BJ (cell line): ENCODE results near the gene ATXN1. TPM values are rescaled to one million over a fixed set of nuclear protein-coding genes. Genes with fewer than 3 reads are reported as not detected.

ENCODE experiments used
- CTCF ChIA-PET: fragments of 350-600 bp; formaldehyde crosslinking; extraction: SDS; loops from one replicate; lab custom pipeline; 2021; ENCODE audit warnings: antibody characterized with exemption, inconsistent platforms; lab: Yijun Ruan, JAX
- POLR2A ChIA-PET: fragments of 300-600 bp; sonication (Branson Sonifier 250); formaldehyde crosslinking; extraction: SDS; loops from one replicate; lab custom pipeline; 2021; ENCODE audit warnings: antibody characterized with exemption; lab: Charles Lee
- DNase-seq: peaks from one replicate; pipeline ENCODE4 v3.0.0-alpha.2; 2011; ENCODE audit warnings: low read depth
- H3K27me3 ChIP-seq: 2 replicates; pipeline ENCODE4 v1.6.0; 2011; ENCODE audit warnings: low read length; ENCODE audit not compliant: control insufficient read depth, insufficient read depth
- H3K36me3 ChIP-seq: 2 replicates; pipeline ENCODE4 v1.5.1; 2011; ENCODE audit warnings: low read length; ENCODE audit not compliant: control insufficient read depth, insufficient read depth
- H3K4me3 ChIP-seq: 2 replicates; pipeline ENCODE4 v1.5.1; 2011; ENCODE audit warnings: low read depth, mild to moderate bottlenecking, control low read depth, low read length
- polyA plus RNA-seq: library from polyadenylated mRNA; depleted of rRNA; stranded (reverse); fragments of >200 nt; gene quantifications from 2 replicates; pipeline ENCODE4 v1.2.3, GENCODE V29; 2011
- TF ChIP-seq, protein P1 (sequence below): IDR thresholded peaks from 2 replicates; pipeline ENCODE4 v1.5.1; 2011; ENCODE audit warnings: low read depth, mild to moderate bottlenecking, control low read depth, inconsistent platforms, low read length, moderate library complexity; ENCODE audit not compliant: insufficient read depth

The ATXN1 gene
- polyA plus RNA-seq, 1 experiment, result 60.2 TPM

DNA sequence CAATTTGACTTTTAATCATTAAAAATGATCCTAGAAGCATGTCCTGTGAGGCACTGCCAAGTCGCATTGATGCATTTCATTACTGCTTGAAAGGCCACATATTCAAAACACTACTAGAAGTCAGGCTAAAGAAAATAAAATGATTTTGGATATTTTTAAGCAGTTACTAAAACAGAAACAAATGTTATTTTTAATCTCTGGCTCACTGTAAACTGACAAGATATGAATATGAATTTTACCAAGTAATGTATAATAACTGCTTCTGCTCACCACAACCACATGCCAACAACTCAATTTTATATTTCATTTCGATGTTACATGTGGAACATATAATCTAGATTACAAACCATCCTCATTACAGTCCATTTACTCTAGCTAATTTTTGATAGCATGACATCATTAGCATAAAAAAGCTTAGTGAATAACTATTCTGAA lies 90.6 kb downstream of the ATXN1 start:
- TF ChIP-seq, protein P1, sequence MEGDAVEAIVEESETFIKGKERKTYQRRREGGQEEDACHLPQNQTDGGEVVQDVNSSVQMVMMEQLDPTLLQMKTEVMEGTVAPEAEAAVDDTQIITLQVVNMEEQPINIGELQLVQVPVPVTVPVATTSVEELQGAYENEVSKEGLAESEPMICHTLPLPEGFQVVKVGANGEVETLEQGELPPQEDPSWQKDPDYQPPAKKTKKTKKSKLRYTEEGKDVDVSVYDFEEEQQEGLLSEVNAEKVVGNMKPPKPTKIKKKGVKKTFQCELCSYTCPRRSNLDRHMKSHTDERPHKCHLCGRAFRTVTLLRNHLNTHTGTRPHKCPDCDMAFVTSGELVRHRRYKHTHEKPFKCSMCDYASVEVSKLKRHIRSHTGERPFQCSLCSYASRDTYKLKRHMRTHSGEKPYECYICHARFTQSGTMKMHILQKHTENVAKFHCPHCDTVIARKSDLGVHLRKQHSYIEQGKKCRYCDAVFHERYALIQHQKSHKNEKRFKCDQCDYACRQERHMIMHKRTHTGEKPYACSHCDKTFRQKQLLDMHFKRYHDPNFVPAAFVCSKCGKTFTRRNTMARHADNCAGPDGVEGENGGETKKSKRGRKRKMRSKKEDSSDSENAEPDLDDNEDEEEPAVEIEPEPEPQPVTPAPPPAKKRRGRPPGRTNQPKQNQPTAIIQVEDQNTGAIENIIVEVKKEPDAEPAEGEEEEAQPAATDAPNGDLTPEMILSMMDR, result no peak
- Histone ChIP-seq H3K27me3 (no peaks in the 10 kb centered on the region), H3K4me3 (no peak overlapping the region), H3K36me3 (no peaks in the 10 kb centered on the region)
- DNase-seq, result no peak
- POLR2A ChIA-PET, result no interaction called here
- CTCF ChIA-PET, result interaction anchor here (1.1 to 1.2 kb wide), 2 partner anchors 26 to 91 kb away, joined by 3 read pairs; partner anchors contain the start of gene ATXN1

DNA sequence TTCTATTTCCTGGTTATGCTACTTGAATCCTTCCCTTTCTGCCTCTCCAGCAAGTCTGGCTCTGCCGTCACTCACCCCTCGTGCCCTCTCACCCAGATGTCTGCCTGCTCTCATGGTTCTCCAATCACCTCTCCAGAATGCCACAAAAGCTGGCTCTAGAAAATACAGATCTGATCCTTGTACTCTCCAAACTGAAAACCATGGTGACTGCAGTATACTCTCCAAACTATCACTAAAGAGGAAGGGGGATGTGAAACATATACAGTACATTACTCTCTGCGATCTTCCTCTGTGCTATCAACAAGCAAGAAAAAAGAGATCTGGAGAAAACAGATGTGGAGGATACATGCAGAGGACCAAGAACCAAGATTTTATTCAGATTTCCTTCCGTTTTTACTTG lies 91.1 kb downstream of the ATXN1 start:
- POLR2A ChIA-PET, result no interaction called here
- Histone ChIP-seq H3K36me3 (no peaks in the 10 kb centered on the region), H3K27me3 (no peaks in the 10 kb centered on the region), H3K4me3 (no peak overlapping the region)
- TF ChIP-seq, protein P1, result no peak
- CTCF ChIA-PET, result no interaction called here
- no peak for DNase-seq

DNA sequence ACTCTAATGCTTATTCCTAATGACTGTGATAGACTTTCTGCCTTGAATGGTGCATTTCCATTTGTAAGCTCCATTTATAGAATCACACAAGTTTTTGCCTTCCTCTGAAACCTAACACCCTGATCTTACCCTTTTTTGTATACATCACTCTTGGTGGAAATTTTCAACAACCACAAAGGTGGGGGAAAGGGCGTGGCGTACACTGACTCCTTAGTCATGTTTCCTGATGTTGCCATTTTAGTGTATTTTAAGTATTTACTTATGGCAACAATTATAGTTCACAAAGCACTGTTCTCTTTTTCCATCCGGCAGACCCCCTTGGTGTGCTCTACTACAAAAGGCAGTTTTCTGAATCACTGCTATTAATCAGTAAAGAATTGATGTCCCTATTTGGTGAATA lies 92.0 kb downstream of the ATXN1 start:
- ChIA-PET CTCF (no interaction called here), POLR2A (no interaction called here)
- no peaks in the 10 kb centered on the region for H3K36me3 ChIP-seq
- DNase-seq, result no peak
- H3K27me3 ChIP-seq, result no peaks in the 10 kb centered on the region
- H3K4me3 ChIP-seq, result no peak overlapping the region
- TF ChIP-seq, protein P1, result no peak

DNA sequence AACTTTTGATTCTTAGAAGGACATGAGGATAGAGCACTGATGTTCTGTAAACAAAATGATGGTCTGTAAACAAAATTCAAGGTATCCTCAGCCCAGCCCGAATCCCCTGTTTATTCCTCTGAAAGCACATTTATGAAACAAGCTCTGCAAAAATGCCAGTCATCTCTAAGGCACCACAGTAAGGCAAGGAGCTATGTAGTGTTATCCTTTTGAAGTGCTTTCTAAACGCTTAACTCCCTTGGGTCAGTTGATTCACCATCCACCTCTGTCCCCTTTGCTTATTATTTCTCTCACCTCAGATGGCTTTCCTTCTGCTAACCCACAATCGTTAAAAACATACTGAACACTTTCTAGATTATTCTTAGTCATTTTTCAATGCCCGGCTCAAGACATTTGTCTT lies 93.8 kb downstream of the ATXN1 start:
- H3K27me3 ChIP-seq, result no peaks in the 10 kb centered on the region
- H3K36me3 ChIP-seq, result no peaks in the 10 kb centered on the region
- TF ChIP-seq, protein P1, result no peak
- H3K4me3 ChIP-seq, result no peak overlapping the region
- ChIA-PET CTCF (no interaction called here), POLR2A (no interaction called here)
- DNase-seq, result no peak

DNA sequence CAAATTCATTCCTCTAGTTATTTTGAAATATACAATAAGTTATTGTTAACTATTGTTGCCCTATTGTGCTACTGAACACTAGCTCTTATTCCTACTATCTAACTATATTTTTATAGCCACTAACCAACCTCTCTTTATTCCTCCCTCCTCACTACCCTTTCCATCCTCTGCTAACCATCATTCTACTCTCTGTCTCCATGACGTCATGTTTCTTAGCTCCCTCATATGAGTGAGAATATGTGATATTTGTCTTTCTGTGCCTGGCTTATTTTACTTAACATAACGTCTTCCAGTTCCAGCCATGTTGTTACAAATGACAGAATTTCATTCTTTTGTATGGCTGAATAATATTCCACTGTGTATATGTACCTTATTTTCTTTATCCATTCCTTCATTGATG lies 95.3 kb downstream of the ATXN1 start:
- ChIA-PET POLR2A (no interaction called here), CTCF (interaction anchor here (0.6 kb wide), 1 partner anchor 88 kb away, joined by 3 read pairs; no protein-coding TSS in a partner anchor)
- DNase-seq, result no peak
- Histone ChIP-seq H3K27me3 (no peaks in the 10 kb centered on the region), H3K36me3 (0 out of 2 replicates have a peak, but pooled peaks cover 1% of the 10 kb centered on the region), H3K4me3 (no peak overlapping the region)
- TF ChIP-seq, protein P1, result no peak
